Measurements from ENCODE around the gene TBCK. TPM values are rescaled to one million over a fixed set of nuclear protein-coding genes. Genes with fewer than 3 reads are reported as not detected.

TBCK gene
- total and polyA plus RNA-seq, 2 of the 13 experiments (the other 11 are each of a cell fraction or from before 2014, with no cell fraction given) = 51.0 to 62.4 TPM

- TF ChIP-seq, protein P1, sequence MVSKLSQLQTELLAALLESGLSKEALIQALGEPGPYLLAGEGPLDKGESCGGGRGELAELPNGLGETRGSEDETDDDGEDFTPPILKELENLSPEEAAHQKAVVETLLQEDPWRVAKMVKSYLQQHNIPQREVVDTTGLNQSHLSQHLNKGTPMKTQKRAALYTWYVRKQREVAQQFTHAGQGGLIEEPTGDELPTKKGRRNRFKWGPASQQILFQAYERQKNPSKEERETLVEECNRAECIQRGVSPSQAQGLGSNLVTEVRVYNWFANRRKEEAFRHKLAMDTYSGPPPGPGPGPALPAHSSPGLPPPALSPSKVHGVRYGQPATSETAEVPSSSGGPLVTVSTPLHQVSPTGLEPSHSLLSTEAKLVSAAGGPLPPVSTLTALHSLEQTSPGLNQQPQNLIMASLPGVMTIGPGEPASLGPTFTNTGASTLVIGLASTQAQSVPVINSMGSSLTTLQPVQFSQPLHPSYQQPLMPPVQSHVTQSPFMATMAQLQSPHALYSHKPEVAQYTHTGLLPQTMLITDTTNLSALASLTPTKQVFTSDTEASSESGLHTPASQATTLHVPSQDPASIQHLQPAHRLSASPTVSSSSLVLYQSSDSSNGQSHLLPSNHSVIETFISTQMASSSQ (IDR thresholded peaks at IDR 0.05; ENCODE audit: low read depth) = peak; percentile 90
- TF ChIP-seq, protein P1 (CRISPR knock-in tag; IDR thresholded peaks at IDR 0.05; ENCODE audit: borderline replicate concordance) = peak; percentile 95
- TF ChIP-seq ARID5B (CRISPR knock-in tag; IDR thresholded peaks at IDR 0.05) (peak; percentile 89), ZNF576 (CRISPR knock-in tag; IDR thresholded peaks at IDR 0.05) (no peak), HHEX (CRISPR knock-in tag; IDR thresholded peaks at IDR 0.05) (0 out of 2 replicates have a peak, but pooled peaks have one; percentile 21), STAT5B (CRISPR knock-in tag; IDR thresholded peaks at IDR 0.05) (no peak), SPEN (CRISPR knock-in tag; IDR thresholded peaks at IDR 0.05; ENCODE audit: low read depth) (no peak), YEATS2 (CRISPR knock-in tag; IDR thresholded peaks at IDR 0.05; ENCODE audit: borderline replicate concordance) (no peak), ZNF614 (CRISPR knock-in tag; IDR thresholded peaks at IDR 0.05; ENCODE audit: borderline replicate concordance) (peak; percentile 41; the same call in 1 of the 2 replicates), SOX13 (IDR thresholded peaks at IDR 0.05) (no peak), SOX13 (CRISPR knock-in tag; conservative IDR thresholded peaks at IDR 0.05 in 1 of 2, IDR thresholded peaks at IDR 0.05 in 1 of 2) (peak in 1 of 2 experiments; percentile 88; a peak in 2 of 4 replicates)
- TF ChIP-seq, protein P2, sequence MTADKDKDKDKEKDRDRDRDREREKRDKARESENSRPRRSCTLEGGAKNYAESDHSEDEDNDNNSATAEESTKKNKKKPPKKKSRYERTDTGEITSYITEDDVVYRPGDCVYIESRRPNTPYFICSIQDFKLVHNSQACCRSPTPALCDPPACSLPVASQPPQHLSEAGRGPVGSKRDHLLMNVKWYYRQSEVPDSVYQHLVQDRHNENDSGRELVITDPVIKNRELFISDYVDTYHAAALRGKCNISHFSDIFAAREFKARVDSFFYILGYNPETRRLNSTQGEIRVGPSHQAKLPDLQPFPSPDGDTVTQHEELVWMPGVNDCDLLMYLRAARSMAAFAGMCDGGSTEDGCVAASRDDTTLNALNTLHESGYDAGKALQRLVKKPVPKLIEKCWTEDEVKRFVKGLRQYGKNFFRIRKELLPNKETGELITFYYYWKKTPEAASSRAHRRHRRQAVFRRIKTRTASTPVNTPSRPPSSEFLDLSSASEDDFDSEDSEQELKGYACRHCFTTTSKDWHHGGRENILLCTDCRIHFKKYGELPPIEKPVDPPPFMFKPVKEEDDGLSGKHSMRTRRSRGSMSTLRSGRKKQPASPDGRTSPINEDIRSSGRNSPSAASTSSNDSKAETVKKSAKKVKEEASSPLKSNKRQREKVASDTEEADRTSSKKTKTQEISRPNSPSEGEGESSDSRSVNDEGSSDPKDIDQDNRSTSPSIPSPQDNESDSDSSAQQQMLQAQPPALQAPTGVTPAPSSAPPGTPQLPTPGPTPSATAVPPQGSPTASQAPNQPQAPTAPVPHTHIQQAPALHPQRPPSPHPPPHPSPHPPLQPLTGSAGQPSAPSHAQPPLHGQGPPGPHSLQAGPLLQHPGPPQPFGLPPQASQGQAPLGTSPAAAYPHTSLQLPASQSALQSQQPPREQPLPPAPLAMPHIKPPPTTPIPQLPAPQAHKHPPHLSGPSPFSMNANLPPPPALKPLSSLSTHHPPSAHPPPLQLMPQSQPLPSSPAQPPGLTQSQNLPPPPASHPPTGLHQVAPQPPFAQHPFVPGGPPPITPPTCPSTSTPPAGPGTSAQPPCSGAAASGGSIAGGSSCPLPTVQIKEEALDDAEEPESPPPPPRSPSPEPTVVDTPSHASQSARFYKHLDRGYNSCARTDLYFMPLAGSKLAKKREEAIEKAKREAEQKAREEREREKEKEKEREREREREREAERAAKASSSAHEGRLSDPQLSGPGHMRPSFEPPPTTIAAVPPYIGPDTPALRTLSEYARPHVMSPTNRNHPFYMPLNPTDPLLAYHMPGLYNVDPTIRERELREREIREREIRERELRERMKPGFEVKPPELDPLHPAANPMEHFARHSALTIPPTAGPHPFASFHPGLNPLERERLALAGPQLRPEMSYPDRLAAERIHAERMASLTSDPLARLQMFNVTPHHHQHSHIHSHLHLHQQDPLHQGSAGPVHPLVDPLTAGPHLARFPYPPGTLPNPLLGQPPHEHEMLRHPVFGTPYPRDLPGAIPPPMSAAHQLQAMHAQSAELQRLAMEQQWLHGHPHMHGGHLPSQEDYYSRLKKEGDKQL (CRISPR knock-in tag; IDR thresholded peaks at IDR 0.05; ENCODE audit: low read depth) = 0 out of 2 replicates have a peak, but pooled peaks have one; percentile 28
Observed at GRCh38 chr4:105998171-105999063, 317.6 kb downstream of the TBCK start (continued).
